Activated T-cell treated with anti-CD3 and anti-CD28 coated beads, Interleukin-2, amount 50 U/mL, for 24 hours (primary cell): ENCODE results near the gene SLC27A2.
"Not testable (repeated sequence)": the region's sequence is repeated elsewhere in the genome, so short reads cannot be mapped to it uniquely, and the experiment has no call there.

Experiments used
- DNase-seq: peaks from one replicate; pipeline ENCODE4 v3.0.0-alpha.2; 2020
- H3K27ac Mint-ChIP-seq: 2 replicates; pipeline ENCODE4 v1.8.0; 2020; ENCODE audit warnings: mild to moderate bottlenecking, mixed read lengths
- H3K27me3 Mint-ChIP-seq: 2 replicates; pipeline ENCODE4 v1.8.0; 2020; ENCODE audit warnings: mixed read lengths
- H3K36me3 Mint-ChIP-seq: 2 replicates; pipeline ENCODE4 v1.8.0; 2020; ENCODE audit warnings: low read depth, mixed read lengths
- H3K4me1 Mint-ChIP-seq: 2 replicates; pipeline ENCODE4 v1.8.0; 2020; ENCODE audit warnings: low read depth, mixed read lengths
- H3K4me3 Mint-ChIP-seq: 2 replicates; pipeline ENCODE4 v1.8.0; 2020; ENCODE audit warnings: mild to moderate bottlenecking, moderate library complexity, mixed read lengths
- H3K9me3 Mint-ChIP-seq: 2 replicates; pipeline ENCODE4 v1.8.0; 2020; ENCODE audit warnings: mixed read lengths

Gene SLC27A2

GRCh38 chr15:50181969-50182218, at the start of gene SLC27A2:
SLC27A2 (plus strand) TSS chr15:50182196; CDS start chr15:50182428, 232 bp downstream.
- no peaks in the 10 kb centered on the region for H3K9me3 Mint-ChIP-seq
- H3K27ac Mint-ChIP-seq = peak within 1 kb of the TSS; percentile 79
- H3K4me3 Mint-ChIP-seq = peak within 1 kb of the TSS; percentile 89
- peaks cover 7% of the 10 kb centered on the region for H3K36me3 Mint-ChIP-seq
- no peak for DNase-seq
- H3K4me1 Mint-ChIP-seq = peaks cover 29% of the 10 kb centered on the region
- peaks cover 62% of the 10 kb centered on the region for H3K27me3 Mint-ChIP-seq

DNA sequence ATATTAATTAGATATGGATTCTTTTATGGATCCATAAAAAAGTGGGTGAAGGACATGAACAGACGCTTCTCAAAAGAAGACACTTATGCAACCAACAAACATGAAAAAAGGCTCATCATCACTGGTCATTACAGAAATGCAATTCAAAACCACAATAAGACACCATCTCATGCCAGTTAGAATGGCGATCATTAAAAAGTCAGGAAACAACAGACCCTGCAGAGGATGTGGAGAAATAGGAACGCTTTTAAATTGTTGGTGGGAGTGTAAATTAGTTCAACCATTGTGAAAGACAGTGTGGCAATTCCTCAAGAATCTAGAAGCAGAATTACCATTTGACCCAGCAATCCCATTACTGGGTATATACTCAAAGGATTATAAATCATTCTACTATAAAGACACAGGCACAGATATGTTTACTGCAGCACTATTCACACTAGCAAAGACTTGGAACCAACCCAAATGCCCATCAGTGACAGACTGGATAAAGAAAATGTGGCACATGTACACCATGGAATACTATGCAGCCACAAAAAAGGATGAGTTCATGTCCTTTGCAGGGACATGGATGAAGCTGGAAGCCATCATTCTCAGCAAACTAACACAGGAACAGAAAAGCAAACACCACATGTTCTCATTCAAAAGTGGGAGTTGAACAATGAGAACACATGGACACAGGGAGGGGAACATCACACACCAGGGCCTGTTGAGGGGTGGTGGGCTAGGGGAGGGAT, 49.6 kb upstream of the SLC27A2 start:
- DNase-seq, H3K36me3 Mint-ChIP-seq, H3K4me3 Mint-ChIP-seq, H3K27me3 Mint-ChIP-seq, H3K9me3 Mint-ChIP-seq: not testable (repeated sequence)
- Mint-ChIP-seq H3K4me1 (peaks cover 52% of the 10 kb centered on the region), H3K27ac (peak overlapping the region; percentile 82)

- Mint-ChIP-seq H3K4me1 (peaks cover 67% of the 10 kb centered on the region), H3K4me3 (peak overlapping the region; percentile 61), H3K27ac (peak overlapping the region; percentile 94), H3K27me3 (peaks cover 2% of the 10 kb centered on the region), H3K36me3 (peaks cover 3% of the 10 kb centered on the region), H3K9me3 (peaks cover 6% of the 10 kb centered on the region)
- no peak for DNase-seq
Measured at GRCh38 chr15:50134524-50135024, 47.4 kb upstream of the SLC27A2 start.

GRCh38 chr15:50135031-50135551, 46.9 kb upstream of the SLC27A2 start:
- peaks cover 6% of the 10 kb centered on the region for H3K9me3 Mint-ChIP-seq
- peaks cover 2% of the 10 kb centered on the region for H3K27me3 Mint-ChIP-seq
- H3K36me3 Mint-ChIP-seq = peaks cover 3% of the 10 kb centered on the region
- no peak for DNase-seq
- H3K4me1 Mint-ChIP-seq = peaks cover 67% of the 10 kb centered on the region
- peak overlapping the region; percentile 46 for H3K4me3 Mint-ChIP-seq
- peak overlapping the region; percentile 94 for H3K27ac Mint-ChIP-seq

DNA sequence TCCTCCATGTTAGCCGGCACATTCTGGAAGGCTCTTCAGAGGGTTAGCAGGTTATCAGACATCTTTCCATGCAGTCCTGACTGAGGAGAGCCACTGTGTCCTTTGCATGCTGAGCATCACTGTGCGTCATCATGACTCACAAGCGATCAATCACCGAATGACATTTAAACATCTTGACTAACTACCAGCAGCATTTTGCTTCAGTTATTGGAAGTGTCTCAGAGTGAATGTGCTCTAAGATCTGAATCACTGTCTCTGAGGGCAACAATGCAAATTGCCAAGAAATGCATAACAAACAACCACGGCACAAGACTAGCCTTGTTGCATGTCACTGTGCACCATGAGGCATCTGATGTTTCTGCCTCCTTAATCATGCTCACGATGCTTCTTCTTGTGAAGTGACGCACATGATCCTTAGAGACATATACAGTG, 44.6 kb upstream of the SLC27A2 start:
- peak; percentile 39 for DNase-seq
- peak overlapping the region; percentile 94 for H3K27ac Mint-ChIP-seq
- peaks cover 3% of the 10 kb centered on the region for H3K36me3 Mint-ChIP-seq
- H3K4me1 Mint-ChIP-seq = peaks cover 64% of the 10 kb centered on the region
- peak overlapping the region; percentile 62 for H3K4me3 Mint-ChIP-seq
- peaks cover 3% of the 10 kb centered on the region for H3K9me3 Mint-ChIP-seq
- peaks cover 2% of the 10 kb centered on the region for H3K27me3 Mint-ChIP-seq

DNA sequence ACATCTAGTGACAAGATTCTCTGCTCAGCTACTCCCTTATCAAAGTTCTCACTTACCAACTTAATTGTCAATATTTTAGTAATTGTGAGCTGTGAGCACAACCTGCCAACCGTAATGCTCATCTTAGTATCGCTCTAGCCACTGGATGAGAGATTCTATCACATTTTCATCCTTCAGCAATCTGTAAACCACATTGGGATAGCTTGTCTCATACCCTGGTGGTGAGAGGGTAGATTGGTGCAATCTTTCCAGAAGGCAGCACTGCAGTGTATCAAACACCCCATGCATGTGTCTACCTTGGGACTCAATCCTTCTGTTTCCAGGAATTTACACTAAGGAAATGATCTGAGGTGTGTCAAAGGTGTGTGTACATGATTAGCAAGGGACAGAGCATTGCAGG, 44.1 kb upstream of the SLC27A2 start:
- peaks cover 2% of the 10 kb centered on the region for H3K9me3 Mint-ChIP-seq
- peak overlapping the region; percentile 94 for H3K27ac Mint-ChIP-seq
- H3K27me3 Mint-ChIP-seq = peaks cover 2% of the 10 kb centered on the region
- H3K36me3 Mint-ChIP-seq = peaks cover 3% of the 10 kb centered on the region
- no peak overlapping the region for H3K4me3 Mint-ChIP-seq
- DNase-seq = no peak
- H3K4me1 Mint-ChIP-seq = peaks cover 61% of the 10 kb centered on the region

DNA sequence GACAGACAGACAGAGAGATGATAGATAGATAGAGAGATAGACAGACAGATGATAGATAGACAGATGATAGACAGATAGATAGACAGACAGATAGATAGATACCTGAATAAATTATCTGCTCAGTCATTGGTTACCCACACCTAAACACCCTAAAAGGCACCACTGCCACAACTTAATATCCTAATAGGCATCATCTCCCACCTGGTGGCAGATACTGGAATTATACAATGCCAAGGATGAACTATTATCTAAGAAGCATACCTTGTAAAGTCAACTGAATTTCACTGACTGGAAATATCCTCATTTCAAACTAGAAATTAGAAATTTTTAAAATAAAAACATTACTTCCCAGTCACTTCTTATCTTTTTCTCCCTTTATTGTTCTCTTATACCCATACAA, 43.6 kb upstream of the SLC27A2 start:
- Mint-ChIP-seq H3K27me3 (peaks cover 2% of the 10 kb centered on the region), H3K4me3 (no peak overlapping the region), H3K4me1 (peaks cover 65% of the 10 kb centered on the region), H3K27ac (peak overlapping the region; percentile 94), H3K9me3 (peaks cover 2% of the 10 kb centered on the region), H3K36me3 (peaks cover 3% of the 10 kb centered on the region)
- no peak for DNase-seq

DNA sequence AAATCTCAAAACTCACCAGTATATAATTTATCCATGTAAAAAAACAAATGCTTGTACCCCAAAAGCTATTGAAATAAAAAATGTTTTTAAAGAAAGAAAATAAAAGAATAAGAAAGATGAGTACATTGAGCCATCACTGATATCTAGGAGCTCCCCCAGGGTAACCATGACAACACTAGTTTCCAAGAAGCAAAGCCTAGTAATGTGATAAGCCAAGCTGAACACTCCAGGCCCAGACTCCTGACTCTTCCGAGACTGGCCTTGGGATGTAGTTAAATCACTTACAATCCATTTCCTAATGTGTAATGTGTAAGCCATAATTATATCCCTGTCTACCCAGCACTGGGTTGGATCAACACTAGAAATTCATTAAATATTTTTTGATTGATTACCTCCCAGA, 41.9 kb upstream of the SLC27A2 start:
- Mint-ChIP-seq H3K27me3 (peaks cover 2% of the 10 kb centered on the region), H3K36me3 (peaks cover 3% of the 10 kb centered on the region), H3K9me3 (peaks cover 2% of the 10 kb centered on the region), H3K4me3 (no peak overlapping the region), H3K27ac (no peak overlapping the region), H3K4me1 (peaks cover 68% of the 10 kb centered on the region)
- DNase-seq = no peak

GRCh38 chr15:50140983-50141382, 41.0 kb upstream of the SLC27A2 start:
- H3K4me1 Mint-ChIP-seq = peaks cover 65% of the 10 kb centered on the region

GRCh38 chr15:50141856-50142255, 40.1 kb upstream of the SLC27A2 start:
- H3K27me3 Mint-ChIP-seq = peaks cover 2% of the 10 kb centered on the region
- no peak for DNase-seq
- H3K4me1 Mint-ChIP-seq = peaks cover 59% of the 10 kb centered on the region
- no peaks in the 10 kb centered on the region for H3K9me3 Mint-ChIP-seq
- no peak overlapping the region for H3K27ac Mint-ChIP-seq
- peaks cover 3% of the 10 kb centered on the region for H3K36me3 Mint-ChIP-seq
- H3K4me3 Mint-ChIP-seq = no peak overlapping the region

More at GRCh38 chr15:50140983-50141382, 41.0 kb upstream of the SLC27A2 start:
- DNase-seq = no peak
- H3K9me3 Mint-ChIP-seq = peaks cover 2% of the 10 kb centered on the region
- no peak overlapping the region for H3K4me3 Mint-ChIP-seq
- peaks cover 2% of the 10 kb centered on the region for H3K27me3 Mint-ChIP-seq
- no peak overlapping the region for H3K27ac Mint-ChIP-seq
- peaks cover 3% of the 10 kb centered on the region for H3K36me3 Mint-ChIP-seq

- Mint-ChIP-seq H3K4me1 (peaks cover 44% of the 10 kb centered on the region), H3K9me3 (no peaks in the 10 kb centered on the region), H3K27me3 (peaks cover 2% of the 10 kb centered on the region), H3K4me3 (no peak overlapping the region), H3K36me3 (no peaks in the 10 kb centered on the region), H3K27ac (peak overlapping the region; percentile 23)
- no peak for DNase-seq
Measured at GRCh38 chr15:50143255-50143860, 38.6 kb upstream of the SLC27A2 start.

DNA sequence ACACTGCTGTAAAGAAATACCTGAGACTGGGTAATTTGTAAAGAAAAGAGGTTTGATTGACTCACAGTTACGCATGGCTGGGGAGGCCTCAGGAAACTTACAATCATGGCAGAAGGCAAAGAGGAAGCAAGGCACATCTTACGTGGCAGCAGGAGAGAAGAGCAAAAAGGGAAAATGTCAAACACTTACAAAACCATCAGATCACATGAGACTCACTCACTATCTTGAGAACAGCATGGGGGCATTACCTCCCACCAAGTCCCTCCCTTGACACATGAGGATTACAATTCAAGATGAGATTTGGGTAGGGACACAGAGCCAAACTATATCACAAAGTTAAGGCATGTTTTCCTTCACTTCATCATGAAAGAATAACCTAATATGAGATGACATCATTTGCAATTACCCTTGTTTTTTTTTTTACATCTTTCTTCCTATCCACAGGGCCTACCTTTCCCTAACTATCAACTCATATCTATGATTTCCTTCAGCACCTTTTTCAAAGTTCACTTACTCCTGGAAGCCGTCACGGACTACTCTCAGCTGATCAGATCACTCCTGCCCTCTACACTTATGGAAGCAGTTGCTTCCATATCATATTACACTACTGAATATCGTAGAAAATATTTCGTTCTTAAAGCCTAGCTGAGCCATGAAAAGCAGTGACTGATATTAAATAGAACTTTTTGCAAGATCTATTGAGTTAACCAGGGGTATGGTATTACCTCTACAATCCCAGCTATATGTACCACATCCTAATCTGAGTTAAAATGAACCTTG, 37.5 kb upstream of the SLC27A2 start:
- H3K27ac Mint-ChIP-seq = peak overlapping the region; percentile 18
- H3K36me3 Mint-ChIP-seq = no peaks in the 10 kb centered on the region
- H3K9me3 Mint-ChIP-seq = no peaks in the 10 kb centered on the region
- H3K4me1 Mint-ChIP-seq = peaks cover 39% of the 10 kb centered on the region
- H3K4me3 Mint-ChIP-seq = no peak overlapping the region
- DNase-seq = no peak
- no peaks in the 10 kb centered on the region for H3K27me3 Mint-ChIP-seq

DNA sequence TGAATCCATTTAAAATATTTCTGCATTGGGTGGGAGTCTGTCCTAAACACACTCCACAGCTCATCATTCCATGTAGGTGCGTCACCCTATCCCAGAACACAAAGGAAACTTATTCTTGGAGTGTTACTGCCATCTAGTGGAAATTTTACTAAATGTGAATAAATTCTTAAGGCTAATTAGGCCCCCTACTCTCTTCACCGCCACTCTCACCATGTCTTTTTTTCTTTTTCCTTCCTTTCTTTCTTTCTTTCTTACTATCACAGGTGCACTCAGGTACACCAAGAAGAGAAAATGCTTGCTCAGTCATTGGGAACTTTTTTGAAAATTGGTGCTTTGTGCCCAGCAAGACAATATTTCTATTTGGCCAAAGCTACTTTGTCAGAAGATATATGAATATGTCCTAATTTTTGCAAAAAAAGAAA, 36.5 kb upstream of the SLC27A2 start:
- Mint-ChIP-seq H3K4me3 (no peak overlapping the region), H3K27ac (no peak overlapping the region), H3K27me3 (no peaks in the 10 kb centered on the region), H3K9me3 (no peaks in the 10 kb centered on the region), H3K36me3 (no peaks in the 10 kb centered on the region), H3K4me1 (peaks cover 41% of the 10 kb centered on the region)
- no peak for DNase-seq

DNA sequence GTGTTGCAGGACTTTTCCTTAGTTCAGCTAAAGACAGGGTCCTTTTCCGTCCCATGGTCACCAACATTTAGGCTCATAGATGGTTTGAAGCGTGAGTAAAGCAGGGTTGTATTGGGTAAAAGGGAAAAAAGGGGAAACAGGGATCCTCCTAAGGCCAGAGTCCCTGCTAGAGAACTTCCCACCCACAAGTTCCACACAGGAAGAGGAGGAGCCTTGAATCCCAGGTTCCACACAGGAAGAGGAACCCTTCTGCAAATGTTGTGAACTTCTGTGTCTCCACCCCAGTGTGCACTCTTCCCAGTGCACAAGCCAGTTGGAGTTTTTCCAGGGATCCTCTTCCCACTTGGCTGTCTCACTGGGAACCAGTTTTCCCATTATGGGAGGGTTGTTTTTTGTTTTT, 35.4 kb upstream of the SLC27A2 start:
- H3K36me3 Mint-ChIP-seq = no peaks in the 10 kb centered on the region

More for the DNA sequence above, 35.4 kb upstream of the SLC27A2 start:
- Mint-ChIP-seq H3K27ac (no peak overlapping the region), H3K4me1 (peaks cover 42% of the 10 kb centered on the region), H3K9me3 (no peaks in the 10 kb centered on the region), H3K4me3 (no peak overlapping the region), H3K27me3 (no peaks in the 10 kb centered on the region)
- DNase-seq = no peak
